GM12872 (cell line): ENCODE data around the gene DDX1.

ENCODE experiments used
- CTCF ChIP-seq: IDR thresholded peaks from 3 replicates; pipeline ENCODE4 v1.5.1; 2011; ENCODE audit warnings: low read depth, mild to moderate bottlenecking, low read length, moderate library complexity; ENCODE audit not compliant: insufficient read depth

Gene DDX1

GRCh38 chr2:15616850-15617777 is 25.4 kb downstream of the DDX1 start:
- TF ChIP-seq CTCF = no peak

- no peak for TF ChIP-seq CTCF
These were observed 26.2 kb downstream of the DDX1 start for GRCh38 chr2:15617778-15618448.

- TF ChIP-seq CTCF = no peak
These were observed 26.8 kb downstream of the DDX1 start for GRCh38 chr2:15618449-15618855.

GRCh38 chr2:15619076-15619475 is 27.4 kb downstream of the DDX1 start:
- no peak for TF ChIP-seq CTCF

GRCh38 chr2:15619510-15619909 is 27.8 kb downstream of the DDX1 start:
- TF ChIP-seq CTCF = no peak

- TF ChIP-seq CTCF = no peak
These were observed 28.3 kb downstream of the DDX1 start for GRCh38 chr2:15619938-15620337.

GRCh38 chr2:15620340-15620739 is 28.7 kb downstream of the DDX1 start:
- TF ChIP-seq CTCF = no peak
